ENCODE results near the gene FUT6.
A peak's percentile ranks its signal among the peaks of the same experiment; 100 is the strongest.

The FUT6 gene

GRCh38 chr19:5827891-5828660 lies 11.4 kb downstream of the FUT6 start:
- peak; percentile 95 for DNase-seq (ENCODE audit: low spot score)

- DNase-seq (ENCODE audit: low spot score), result no peak
These were observed 12.1 kb downstream of the FUT6 start for GRCh38 chr19:5827342-5827890.

- DNase-seq (ENCODE audit: low spot score), result peak; percentile 57
These were observed 12.8 kb downstream of the FUT6 start for GRCh38 chr19:5826531-5827341.

- DNase-seq (ENCODE audit: low spot score), result no peak
These were observed 14.3 kb downstream of the FUT6 start for GRCh38 chr19:5825178-5825577.

- DNase-seq (ENCODE audit: low spot score), result no peak
These were observed 14.8 kb downstream of the FUT6 start for GRCh38 chr19:5824751-5825150.

GRCh38 chr19:5823579-5824281 lies 15.8 kb downstream of the FUT6 start:
- no peak for DNase-seq (ENCODE audit: low spot score)

- DNase-seq (ENCODE audit: low spot score), result no peak
These were observed 17.2 kb downstream of the FUT6 start for GRCh38 chr19:5822181-5822844.

GRCh38 chr19:5821521-5822180 lies 17.9 kb downstream of the FUT6 start:
- no peak for DNase-seq (ENCODE audit: low spot score)

- no peak for DNase-seq (ENCODE audit: low spot score)
These were observed 18.7 kb downstream of the FUT6 start for GRCh38 chr19:5820785-5821184.

GRCh38 chr19:5818594-5818993 lies 20.9 kb downstream of the FUT6 start:
- no peak for DNase-seq (ENCODE audit: low spot score)

GRCh38 chr19:5817218-5817617 lies 22.3 kb downstream of the FUT6 start:
- no peak for DNase-seq (ENCODE audit: low spot score)

GRCh38 chr19:5814852-5815246 lies 24.7 kb downstream of the FUT6 start:
- no peak for DNase-seq (ENCODE audit: low spot score)

GRCh38 chr19:5814123-5814851 lies 25.2 kb downstream of the FUT6 start:
- no peak for DNase-seq (ENCODE audit: low spot score)

- no peak for DNase-seq (ENCODE audit: low spot score)
These were observed 28.4 kb downstream of the FUT6 start for GRCh38 chr19:5811117-5811516.

- DNase-seq (ENCODE audit: low spot score), result no peak
These were observed 30.0 kb downstream of the FUT6 start for GRCh38 chr19:5809469-5809868.

- no peak for DNase-seq (ENCODE audit: low spot score)
These were observed 30.4 kb downstream of the FUT6 start for GRCh38 chr19:5809053-5809452.

GRCh38 chr19:5808120-5808816 lies 31.2 kb downstream of the FUT6 start:
- DNase-seq (ENCODE audit: low spot score), result no peak

GRCh38 chr19:5806905-5807304 lies 32.6 kb downstream of the FUT6 start:
- no peak for DNase-seq (ENCODE audit: low spot score)

- no peak for DNase-seq (ENCODE audit: low spot score)
These were observed 33.4 kb downstream of the FUT6 start for GRCh38 chr19:5806133-5806489.

GRCh38 chr19:5805462-5806132 lies 33.9 kb downstream of the FUT6 start:
- DNase-seq (ENCODE audit: low spot score), result peak; percentile 81
